ENCODE results near the gene KRTAP12-1.
"Not testable (repeated sequence)": the region's sequence is repeated elsewhere in the genome, so short reads cannot be mapped to it uniquely, and the experiment has no call there.

KRTAP12-1 gene

DNA sequence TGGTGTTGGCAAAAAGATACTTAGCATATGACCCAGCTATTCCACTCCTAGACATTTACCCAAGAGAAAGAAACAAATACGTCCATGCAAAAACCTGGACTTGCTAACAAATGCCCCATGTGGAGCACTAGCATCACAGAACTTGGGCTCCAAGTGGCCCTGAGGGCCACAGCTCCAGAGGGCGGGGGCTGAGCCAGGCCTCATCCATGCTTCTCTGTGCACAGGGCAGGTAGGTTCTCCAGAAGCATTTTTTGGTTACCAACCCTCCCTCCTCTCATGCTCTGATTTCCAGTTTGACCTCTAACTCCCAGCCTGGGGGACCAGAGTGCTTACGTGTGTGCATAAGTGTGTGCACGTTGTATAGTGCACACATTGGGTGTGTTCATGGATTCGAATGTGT, 17.3 kb downstream of the KRTAP12-1 start:
- DNase-seq = no peak

DNA sequence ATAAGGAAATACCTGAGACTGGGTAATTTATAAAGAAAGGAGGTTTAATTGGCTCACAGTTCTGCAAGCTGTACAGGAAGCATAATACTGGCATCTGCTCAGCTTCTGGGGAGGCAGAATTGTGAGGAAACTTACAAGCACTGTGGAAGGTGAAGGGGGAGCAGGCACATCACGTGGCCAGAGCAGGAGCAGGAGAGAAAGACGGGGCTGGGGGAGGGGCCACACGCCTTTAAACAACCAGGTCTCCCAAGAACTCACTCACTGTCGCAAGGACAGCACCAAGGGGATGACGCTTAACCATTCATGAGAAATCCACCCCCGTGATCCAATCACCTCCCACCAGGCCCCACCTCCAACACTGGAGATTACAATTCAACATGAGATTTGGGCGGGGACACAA, 20.4 kb downstream of the KRTAP12-1 start:
- DNase-seq = not testable (repeated sequence)

GRCh38 chr21:44658913-44659595, 22.9 kb downstream of the KRTAP12-1 start:
- DNase-seq = peak; percentile 27

DNA sequence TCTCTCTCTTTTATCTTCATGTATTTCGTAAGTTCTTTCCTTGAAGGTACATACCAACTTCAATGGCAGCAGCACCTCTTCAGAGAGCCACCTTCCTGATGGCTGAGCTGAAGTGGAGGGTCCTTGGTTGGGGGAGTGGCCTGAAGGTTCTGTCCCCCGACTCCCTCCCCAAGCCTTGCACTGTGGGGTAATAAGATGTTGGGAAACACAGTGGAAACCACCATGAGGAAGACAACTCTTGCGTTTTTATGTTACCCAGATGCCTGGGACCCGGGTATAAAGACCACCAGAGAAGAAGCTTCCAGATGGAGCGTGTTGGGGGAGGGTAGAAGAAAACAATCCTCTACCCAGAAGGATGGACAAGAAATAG, 23.4 kb downstream of the KRTAP12-1 start:
- DNase-seq = no peak

DNA sequence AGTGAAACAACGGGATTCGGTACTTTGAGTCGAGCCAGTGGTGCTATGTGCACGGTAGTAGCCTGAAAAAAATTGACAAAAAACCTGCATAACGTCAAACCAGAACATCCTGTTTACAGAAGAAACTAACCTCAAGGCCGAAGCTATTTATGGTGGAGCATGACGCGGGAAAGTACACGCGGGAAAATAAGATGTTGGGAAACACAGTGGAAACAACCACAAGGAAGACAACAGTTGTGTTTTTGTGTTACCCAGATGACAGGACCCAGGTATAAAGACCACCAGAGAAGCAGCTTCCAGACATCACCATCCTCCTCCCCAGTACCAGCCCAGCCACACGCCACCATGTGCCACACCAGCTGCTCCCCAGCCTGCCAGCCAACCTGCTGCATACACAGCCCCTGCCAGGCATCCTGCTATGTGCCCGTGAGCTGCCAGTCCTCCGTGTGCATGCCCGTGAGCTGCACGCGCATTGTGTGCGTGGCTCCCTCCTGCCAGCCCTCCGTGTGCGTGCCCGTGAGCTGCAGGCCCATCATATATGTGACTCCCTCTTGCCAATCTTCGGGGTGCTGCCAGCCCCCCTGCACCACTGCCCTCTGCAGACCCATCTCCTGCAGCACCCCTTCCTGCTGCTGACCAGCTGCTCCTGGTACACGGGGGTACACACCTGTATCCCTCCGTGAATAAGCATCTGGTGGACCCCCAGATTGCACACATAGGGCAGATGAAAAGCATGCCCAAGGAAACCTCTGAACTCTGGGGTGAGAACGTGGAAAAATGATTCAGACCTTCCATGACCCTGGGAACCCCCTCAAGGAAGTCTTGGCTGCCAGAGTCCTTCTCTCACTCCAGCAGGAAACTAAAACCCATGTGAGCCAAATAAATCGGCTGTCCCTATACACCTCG, 24.1 kb downstream of the KRTAP12-1 start, which contains the start of gene KRTAP12-3:
KRTAP12-3 (plus strand) TSS at position 298 of the 906 bp plus-strand sequence; CDS start at position 346, 48 bp downstream.
- peak; percentile 73 for DNase-seq

DNA sequence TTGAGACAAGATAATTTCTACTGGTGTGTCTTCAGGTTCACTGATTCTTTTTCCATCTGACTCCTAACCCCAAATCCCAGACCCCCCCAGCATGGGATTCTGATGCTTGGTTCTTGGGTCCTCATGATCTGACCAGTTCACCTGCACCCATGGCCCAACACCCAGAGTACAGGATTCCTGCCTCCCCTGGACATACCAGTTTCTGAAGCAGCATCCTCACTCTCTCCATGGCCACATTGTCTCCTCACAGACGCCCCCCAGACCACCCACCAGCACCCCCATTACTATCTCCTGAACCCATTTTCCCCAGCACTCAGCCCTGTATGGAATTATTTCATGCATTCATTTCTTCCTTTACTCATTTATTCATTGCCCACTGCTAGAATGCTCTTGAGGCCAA, 25.1 kb downstream of the KRTAP12-1 start:
- no peak for DNase-seq

DNA sequence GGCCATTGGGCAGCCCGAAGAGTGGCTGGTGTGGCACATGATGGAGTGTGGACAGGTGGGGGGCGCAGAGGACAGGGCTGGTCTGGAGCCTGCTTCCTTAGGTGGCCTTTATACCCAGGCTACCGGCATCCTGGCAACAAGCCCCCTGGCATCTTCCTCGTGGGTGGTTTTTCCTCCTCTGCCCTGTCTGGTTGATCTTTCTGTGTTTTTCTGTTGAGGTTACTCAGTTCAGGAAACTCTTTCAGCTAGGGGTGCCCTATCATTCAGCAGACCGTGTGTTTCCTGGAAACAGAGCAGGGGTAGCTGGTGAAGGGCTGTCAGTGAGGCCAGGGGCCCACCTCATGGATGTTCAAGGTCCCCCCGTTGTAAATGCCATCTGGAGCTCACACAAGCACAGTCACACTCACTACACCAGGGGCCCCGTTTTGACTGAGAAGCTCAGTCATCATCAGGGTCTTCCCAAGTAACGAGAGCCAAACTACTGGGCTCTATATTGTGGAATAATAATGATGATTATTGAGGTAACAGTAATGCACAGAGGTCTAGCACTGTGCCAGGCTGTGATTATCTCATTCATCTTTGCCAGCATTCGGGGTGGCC, 27.3 kb downstream of the KRTAP12-1 start, which contains the start of gene KRTAP12-4:
KRTAP12-4 (minus strand) TSS at position 84 of the 600 bp plus-strand sequence; CDS start at position 39, 45 bp downstream.
- DNase-seq = no peak

- peak; percentile 56 for DNase-seq
Measured at GRCh38 chr21:44653656-44654575, 28.0 kb downstream of the KRTAP12-1 start.

- no peak for DNase-seq
Measured at GRCh38 chr21:44653123-44653522, 28.8 kb downstream of the KRTAP12-1 start.

GRCh38 chr21:44650973-44651675, 30.8 kb downstream of the KRTAP12-1 start:
- DNase-seq = no peak

GRCh38 chr21:44650265-44650972, 31.5 kb downstream of the KRTAP12-1 start:
- no peak for DNase-seq

DNA sequence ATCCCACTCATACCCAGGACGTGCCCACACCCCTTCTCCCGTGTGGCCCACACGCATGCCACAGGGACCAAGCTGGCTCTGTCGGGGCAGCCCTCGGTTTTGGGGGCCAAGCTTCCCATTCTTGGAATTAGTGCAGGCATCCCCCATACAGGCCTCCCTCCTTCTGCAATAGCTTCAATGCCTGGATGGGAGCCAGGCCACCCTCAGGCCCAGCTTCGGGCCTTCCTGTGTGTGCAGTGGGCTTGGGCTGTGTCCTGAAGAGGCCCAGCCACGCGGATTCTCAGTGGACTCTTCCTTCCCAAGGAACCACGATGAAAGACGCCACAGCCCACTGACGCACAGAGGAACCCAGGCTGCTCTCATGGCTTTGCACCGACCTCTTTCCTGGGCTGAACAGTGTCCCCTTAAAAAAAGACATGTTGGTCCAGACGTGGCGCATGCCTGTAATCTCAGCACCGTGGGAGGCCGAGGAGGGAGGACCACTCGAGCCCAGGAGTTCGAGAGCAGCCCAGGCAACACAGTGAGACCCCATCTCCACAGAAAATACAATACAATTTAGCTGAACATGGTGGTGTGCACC, 32.4 kb downstream of the KRTAP12-1 start:
- no peak for DNase-seq

GRCh38 chr21:44648557-44649311, 33.2 kb downstream of the KRTAP12-1 start:
- no peak for DNase-seq

DNA sequence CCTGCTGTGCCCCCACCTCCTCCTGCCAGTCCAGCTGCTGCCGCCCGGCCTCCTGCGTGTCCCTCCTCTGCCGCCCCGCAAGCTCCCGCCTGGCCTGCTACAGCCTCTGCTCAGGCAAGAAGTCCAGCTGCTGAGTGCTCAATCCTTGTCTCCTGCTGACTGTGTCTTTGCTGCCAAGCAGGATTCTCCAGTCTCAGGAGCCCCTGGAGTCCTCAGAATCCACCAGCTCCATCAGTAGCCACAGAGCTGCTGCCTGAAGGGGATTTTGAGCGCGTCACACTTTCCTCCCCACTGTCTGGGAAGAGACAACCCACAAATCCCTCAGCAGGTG, 34.8 kb downstream of the KRTAP12-1 start:
- no peak for DNase-seq

GRCh38 chr21:44646366-44647221, 35.4 kb downstream of the KRTAP12-1 start, which contains the start of gene KRTAP10-11:
TSS of gene KRTAP10-11 (plus strand) at chr21:44646414. CDS start at chr21:44646459, 45 bp downstream.
- DNase-seq = not testable (repeated sequence)

DNA sequence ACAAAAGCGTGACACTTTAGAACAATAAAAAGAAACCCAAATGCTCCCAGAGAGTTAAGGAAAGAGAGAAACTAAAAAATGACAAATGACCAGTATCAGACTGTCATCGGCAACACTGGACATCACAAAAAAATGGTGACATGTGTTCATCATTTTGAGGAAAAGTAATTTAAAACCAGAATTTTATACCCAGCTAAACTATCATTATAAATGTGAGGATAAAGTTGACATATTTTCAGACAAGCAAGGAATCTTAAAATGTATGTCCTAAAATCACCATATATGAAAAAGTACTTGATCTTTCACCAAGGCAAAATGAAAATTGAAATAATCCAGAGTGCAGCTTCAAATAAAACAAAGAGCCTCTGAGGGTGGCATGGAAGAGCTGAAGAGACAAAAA, 37.1 kb downstream of the KRTAP12-1 start:
- DNase-seq = no peak

DNA sequence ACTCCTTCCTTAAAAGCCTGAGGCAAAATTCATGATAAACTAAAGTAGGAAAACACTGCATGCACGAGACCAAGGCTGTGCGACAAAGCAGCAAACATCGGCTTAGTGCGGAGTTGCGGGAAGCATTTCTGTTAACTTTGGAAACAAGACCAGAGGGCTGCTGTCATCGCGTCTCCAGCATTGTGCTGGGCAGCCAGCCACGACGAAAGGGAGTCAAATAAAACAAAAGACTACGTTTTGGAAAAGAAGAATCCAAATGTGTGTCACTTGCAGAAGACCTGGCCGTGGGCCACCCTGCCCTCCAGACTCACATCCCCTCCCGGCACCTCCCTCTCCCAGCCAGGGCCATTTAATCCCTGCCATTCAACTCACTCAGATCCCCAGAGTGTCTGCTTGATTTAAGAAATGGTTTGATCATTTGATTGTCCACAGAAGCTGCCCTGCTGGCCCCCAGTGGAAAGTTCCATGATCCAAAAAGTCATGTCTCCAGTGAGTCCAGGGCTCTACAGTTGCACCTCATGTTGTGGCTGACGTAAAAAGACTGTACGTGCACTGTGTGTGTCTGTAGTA, 38.1 kb downstream of the KRTAP12-1 start:
- DNase-seq = no peak

GRCh38 chr21:44640761-44641160, 41.2 kb downstream of the KRTAP12-1 start:
- no peak for DNase-seq

GRCh38 chr21:44639331-44639655, 42.7 kb downstream of the KRTAP12-1 start:
- no peak for DNase-seq
